Measurements from ENCODE around the gene DISP2.

DISP2 gene

DNA sequence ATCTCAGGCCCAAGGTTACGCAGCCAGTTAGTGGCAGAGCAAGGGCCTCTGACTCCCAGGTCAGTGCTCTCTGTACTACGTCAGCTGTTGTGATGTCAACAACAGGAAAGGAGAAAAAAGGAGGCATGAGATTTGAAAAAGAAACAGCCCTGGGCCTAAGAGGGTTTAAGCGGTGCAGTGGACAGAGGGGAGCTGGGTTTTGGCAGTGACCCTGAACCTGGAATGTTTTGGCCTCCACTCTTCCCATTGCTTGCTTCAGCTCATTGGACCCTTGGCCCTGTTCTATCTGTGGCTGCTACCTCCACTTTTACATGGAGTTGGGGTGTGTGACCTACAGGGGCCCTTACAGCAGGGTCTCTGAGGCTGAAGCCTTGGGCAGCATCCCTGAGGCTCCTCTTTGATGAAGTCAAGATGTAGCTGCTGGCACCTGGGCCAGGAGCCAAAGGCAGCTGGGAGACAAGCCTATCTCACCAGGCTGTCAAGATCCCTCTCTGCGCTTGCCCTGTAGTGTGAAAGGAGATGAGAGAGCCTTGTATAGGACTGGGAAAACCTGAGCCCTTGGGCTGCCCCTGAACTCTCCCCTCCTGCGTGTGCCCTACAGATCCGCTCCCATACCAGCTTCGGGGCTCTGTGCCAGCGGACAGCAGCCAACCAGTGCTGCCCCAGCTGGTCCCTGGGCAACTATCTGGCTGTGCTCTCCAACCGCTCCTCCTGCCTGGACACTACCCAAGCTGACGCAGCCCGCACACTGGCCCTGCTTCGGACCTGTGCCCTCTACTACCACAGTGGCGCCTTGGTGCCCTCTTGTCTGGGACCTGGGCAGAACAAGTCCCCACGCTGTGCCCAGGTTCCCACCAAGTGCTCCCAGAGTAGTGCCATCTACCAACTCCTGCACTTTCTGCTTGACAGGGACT lies 8.7 kb downstream of the DISP2 start:
- no peak for DNase-seq

DNA sequence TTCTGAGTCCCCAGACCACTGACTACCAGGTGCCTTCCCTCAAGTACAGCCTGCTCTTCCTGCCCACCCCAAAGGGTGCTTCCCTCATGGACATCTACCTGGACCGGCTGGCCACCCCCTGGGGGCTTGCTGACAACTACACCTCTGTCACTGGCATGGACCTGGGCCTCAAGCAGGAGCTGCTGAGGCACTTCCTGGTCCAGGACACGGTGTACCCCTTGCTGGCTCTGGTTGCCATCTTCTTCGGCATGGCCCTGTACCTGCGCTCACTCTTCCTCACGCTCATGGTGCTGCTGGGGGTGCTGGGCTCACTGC lies 9.3 kb downstream of the DISP2 start:
- no peak for DNase-seq

DNA sequence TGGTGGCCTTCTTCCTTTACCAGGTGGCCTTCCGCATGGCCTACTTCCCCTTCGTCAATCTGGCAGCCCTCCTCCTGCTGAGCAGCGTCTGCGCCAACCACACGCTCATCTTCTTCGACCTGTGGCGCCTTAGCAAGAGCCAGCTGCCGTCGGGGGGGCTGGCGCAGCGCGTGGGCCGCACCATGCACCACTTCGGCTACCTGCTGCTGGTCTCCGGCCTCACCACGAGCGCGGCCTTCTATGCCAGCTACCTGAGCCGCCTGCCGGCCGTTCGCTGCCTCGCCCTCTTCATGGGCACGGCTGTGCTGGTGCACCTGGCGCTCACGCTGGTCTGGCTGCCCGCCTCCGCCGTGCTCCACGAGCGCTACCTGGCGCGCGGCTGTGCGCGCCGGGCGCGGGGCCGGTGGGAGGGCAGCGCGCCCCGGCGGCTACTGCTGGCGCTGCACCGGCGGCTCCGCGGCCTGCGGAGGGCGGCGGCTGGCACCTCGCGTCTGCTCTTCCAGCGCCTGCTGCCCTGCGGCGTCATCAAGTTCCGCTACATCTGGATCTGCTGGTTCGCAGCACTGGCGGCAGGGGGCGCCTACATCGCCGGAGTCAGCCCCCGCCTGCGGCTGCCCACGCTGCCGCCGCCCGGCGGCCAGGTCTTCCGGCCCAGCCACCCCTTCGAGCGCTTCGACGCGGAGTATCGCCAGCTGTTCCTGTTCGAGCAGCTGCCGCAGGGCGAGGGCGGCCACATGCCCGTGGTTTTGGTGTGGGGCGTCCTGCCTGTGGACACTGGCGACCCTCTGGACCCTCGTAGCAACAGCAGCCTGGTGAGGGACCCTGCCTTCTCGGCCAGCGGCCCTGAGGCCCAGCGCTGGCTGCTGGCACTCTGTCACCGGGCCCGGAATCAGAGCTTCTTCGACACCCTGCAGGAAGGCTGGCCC lies 9.9 kb downstream of the DISP2 start:
- peak; percentile 94 for DNase-seq

DNA sequence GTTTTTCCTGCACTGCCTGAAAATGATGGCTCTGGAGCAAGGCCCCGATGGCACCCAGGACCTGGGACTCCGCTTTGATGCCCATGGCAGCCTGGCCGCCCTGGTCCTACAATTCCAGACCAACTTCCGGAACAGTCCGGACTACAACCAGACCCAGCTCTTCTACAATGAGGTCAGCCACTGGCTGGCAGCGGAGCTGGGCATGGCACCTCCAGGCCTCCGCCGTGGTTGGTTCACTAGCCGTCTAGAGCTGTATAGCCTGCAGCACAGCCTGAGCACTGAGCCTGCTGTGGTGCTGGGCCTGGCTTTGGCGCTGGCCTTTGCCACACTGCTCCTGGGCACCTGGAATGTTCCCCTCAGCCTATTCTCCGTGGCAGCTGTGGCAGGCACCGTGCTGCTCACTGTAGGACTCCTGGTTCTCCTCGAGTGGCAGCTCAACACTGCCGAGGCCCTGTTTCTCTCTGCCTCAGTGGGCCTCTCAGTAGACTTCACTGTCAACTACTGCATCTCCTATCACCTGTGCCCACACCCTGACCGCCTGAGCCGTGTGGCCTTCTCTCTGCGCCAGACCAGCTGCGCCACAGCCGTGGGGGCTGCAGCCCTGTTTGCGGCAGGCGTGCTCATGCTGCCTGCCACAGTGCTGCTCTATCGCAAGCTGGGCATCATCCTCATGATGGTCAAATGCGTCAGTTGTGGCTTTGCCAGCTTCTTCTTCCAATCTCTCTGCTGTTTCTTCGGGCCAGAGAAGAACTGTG lies 10.9 kb downstream of the DISP2 start:
- DNase-seq, result no peak

DNA sequence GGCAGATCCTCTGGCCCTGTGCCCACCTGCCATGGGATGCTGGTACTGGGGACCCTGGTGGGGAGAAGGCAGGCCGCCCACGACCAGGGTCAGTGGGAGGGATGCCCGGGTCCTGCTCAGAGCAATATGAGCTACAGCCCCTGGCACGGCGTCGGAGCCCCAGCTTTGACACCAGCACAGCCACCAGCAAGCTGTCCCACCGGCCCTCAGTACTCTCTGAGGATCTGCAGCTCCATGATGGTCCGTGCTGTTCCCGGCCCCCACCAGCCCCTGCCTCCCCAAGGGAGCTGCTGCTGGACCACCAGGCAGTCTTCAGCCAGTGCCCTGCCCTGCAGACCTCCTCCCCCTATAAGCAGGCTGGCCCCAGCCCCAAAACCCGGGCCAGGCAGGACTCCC lies 11.5 kb downstream of the DISP2 start:
- DNase-seq, result no peak

DNA sequence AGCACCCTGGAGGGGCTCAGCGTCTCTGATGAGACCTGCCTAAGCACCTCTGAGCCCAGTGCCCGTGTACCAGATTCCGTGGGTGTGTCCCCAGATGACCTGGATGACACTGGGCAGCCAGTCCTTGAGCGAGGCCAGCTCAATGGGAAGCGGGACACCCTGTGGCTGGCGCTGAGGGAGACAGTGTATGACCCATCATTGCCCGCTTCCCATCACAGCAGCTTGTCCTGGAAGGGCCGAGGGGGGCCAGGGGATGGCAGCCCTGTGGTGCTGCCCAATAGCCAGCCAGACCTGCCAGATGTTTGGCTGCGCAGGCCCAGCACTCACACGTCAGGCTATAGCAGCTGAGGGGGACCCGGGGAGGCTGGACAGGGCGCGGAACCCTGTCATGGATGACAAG lies 12.0 kb downstream of the DISP2 start:
- DNase-seq, result no peak

DNA sequence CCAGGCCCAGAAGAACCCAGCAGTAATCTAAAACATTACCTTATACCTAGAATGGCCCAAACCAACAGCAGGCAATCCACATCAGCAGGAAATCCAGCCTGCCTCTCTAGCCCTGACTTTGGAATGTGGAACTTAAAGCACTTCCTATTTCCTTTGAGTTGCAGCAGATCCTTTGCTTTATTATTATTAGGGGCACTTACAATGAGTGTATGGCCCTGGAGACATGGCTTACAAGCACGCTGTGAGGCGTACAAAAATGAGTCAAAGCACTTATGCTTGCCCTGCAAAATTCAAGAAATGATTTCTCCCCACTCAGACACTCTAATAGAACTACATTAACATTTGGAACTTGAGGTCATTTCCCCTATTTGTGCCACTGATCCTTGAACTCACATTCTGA lies 15.0 kb downstream of the DISP2 start:
- no peak for DNase-seq

DNA sequence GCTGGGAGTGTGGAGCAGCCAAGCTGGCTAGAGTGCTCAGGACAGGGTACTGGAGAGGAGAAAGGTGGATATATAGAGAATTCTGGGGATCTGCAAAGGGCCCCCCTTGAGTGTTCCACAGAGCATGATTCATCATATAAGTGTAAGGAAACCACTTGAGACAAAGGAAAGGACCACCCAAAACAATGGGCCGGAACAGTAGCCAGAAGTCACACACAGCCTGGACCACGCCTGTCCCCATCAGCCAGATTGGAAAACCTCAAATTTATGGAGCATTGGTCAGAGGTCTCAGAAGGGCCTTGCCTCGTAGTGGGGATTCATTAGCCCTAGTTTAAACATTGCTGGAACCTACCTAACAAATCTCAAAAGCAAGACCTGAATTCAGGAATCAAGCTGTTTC lies 19.6 kb downstream of the DISP2 start:
- DNase-seq, result no peak

DNA sequence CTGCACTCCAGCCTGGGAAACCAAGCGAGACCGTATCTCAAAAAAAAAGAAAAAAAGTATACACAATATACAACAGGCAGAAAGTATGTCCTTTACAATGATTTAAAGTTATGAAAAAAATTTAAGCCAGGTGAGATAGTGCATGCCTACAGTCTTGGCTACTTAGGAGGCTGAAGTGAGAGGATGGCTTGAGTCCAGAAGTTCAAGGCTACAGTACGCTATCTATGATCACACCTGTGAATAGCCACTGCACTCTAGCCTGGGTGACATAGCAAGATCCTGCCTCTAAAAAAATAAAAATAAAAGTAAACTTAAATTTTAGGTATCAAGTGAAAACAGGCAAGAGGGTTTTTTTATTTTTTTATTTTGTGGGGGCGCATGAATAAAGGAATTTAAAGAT lies 21.4 kb downstream of the DISP2 start:
- DNase-seq, result no peak

DNA sequence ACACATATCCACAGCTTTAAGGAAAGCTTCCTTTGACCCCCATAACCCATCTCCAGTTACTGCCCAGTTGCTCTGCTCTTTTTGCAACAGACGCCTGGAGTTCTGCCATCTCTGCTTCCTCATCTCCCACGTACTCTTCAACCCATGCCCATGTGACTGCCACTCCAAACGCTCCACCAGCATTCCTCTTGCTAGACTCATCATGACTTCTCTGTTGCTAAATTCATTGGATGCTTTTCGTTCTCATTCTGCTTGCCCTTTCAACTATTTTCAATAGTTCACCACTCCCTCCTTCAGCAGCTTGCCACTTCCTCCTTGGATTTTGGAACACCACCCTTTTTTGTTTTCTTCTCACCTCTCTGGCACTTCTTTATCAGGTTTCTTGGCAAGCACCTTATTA lies 21.8 kb downstream of the DISP2 start:
- no peak for DNase-seq

DNA sequence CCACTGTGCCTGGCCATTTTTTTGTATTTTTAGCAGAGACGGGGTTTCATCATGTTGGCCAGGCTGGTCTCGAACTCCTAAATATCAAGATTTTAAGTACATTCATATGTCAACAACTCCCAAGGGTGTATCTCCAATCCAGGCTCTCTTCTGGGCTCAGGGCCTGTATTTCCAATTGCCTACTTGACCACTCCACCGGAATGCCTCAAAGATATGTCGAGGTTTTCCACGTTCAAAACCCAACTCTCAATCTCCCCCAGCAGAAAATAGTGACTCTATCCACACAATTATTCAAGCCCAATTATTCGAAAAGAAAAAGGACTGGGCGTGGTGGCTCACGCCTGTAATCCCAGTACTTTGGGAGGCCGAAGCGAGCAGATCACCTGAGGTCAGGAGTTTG lies 22.6 kb downstream of the DISP2 start:
- no peak for DNase-seq

DNA sequence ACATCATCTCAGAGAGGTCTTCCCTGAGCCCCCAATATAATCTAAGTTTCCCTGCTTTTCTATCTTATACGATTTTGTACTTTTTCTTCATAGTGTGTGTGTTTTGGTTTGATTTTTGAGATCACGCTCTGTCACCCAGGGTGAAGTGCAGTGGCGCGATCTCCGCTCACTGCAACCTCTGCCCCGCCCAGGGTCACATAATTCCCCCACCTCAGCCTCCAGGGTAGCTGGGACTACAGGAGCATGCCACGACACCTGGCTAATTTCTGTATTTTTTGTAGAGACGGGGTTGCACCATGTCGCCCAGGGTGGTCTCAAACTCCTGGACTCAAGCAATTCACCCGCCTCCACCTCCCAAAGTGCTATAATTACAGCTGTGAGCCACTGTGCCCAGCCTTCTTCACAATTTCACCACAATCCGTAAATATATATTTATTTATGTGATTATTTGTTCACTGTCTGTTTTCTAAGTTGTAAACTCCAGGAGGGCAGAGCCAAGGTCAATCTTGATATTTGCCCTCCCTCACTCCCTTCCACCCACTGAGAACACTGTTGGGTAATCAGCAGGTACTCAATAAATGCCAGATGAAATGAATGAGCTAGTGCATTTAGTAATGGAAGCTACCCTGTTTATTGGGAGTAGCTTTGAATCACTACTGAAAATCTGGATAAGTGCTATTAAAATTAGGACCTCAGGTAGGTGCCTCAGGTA lies 24.0 kb downstream of the DISP2 start:
- DNase-seq, result no peak

DNA sequence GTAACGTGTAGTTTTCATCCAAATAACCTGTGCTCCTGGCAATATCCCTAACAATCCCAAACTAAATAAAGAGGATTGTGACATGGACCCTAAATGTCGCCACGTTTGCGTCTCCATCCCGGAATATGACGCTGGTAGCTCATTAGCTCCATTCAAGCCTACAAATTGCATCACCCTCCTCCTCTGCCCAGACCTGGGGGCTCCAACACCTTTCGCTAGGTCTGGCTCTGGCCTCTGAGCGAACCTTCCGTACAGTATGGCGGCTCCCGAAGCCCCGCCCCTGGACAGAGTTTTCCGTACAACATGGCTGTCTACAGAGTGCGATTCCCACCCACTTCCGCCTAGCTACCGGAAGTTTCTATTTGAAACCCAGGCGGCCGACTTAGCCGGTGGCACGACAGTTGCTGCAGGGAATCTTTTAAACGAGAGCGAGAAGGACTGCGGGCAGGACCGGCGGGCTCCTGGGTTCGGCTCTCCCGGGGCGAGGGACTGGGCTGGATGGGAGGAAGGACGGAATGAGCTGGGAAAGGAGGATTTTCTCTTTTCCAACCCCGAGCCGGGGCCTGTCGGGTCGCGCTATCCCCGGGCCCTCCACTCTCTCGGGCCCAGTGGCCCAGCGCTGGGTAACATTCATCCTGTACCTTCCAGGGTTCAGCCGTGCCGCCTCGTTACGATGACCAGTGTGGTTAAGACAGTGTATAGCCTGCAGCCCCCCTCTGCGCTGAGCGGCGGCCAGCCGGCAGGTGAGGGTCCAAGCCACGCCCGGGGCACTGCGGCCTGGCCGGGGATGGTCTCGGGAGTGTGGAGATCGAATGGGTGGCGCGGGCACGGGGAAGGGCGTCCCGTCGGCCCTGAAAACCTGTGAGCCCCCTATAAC lies 24.8 kb downstream of the DISP2 start, which contains the start of gene KNSTRN:
Gene KNSTRN, plus strand, starts transcription at position 142 of the 877 bp plus-strand sequence. Its CDS starts 115 bp downstream, at position 257.
- peak; percentile 94 for DNase-seq

DNA sequence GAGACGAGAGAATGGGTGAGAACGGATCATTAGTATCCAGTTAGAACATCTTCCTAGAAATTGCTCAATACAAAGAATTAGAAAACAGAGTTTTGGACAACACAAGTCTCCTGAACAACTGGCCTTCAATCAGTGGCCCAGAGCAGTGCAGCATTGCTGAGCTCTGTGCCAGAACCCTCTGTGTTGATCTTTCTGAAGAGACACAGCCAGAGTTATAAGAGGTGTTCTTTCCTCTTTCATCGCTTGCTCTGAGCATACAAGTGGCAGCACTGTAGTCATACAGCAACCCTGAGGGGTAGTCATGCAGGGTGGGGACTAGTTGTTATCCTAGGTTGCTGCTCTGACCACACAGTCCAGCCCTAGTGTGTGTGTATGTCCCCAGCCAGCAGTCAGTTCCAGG lies 28.5 kb downstream of the DISP2 start:
- DNase-seq, result no peak

DNA sequence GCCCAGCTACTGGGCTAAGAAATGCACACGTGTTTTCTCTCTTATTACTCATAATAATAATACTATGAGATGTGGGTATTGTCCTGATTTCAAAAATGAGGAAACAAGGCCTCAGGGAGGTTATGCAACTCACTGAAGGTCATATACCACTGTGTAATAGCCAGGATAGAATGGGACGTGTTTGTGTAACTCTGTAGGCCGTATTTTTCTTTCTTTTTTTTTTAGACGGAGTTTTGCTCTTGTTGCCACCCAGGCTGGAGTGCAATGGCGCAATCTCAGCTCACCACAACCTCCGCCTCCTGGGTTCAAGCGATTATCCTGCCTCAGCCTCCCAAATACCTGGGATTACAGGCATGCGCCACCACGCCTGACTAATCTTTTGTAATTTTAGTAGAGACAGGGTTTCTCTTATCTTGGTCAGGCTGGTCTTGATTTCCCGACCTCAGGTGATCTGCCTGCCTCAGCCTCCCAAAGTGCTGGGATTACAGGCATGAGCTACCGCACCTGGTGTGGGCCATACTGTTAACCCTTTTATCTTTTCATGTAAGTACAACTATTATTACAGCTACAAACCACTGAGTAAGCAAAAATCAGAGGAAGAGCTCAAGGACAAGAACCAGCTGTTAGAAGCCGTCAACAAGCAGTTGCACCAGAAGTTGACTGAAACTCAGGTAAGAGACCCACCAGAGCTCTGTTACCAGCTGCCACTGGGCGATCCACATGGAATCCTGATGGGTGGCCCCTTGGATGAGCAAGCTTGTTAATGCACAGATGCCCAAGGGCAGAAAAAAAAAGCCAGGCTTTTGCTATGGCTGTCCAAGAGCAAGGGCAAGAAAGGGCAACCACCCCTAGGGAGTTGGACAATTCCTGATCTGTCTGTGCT lies 31.2 kb downstream of the DISP2 start:
- DNase-seq, result no peak

DNA sequence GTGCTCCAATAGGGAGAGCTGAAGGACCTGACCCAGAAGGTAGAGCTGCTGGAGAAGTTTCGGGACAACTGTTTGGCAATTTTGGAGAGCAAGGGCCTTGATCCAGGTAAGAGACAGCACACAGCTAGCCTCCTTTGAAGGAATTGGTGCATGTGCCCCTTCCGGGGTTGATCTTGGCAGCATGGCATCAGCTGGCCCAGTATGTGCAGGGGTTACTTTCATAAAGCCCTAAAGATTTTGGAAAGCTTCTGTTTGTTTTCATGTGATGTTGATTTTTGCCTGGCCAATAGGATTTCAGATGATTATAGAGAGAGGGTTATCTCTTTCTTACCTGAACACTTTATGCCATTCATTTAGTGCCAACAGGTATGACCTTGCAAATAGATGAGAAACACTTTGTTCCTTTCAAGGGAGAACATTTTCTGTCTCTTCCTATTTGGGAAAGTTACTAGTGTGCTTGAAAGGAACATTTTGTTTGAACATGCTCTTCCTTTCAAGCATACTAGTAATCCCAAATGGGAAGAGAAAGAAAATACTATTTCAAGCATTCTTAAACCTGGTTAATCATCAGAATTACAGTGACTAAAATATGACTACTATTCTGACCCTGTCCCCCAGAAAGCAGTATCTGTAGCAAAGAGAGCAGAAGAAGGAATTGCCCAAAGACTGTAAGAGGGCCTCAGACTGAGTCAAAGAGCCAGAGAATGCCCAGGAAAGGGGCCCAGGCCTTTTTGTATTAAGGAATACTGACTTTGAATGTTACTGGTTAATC lies 32.0 kb downstream of the DISP2 start:
- DNase-seq, result no peak

DNA sequence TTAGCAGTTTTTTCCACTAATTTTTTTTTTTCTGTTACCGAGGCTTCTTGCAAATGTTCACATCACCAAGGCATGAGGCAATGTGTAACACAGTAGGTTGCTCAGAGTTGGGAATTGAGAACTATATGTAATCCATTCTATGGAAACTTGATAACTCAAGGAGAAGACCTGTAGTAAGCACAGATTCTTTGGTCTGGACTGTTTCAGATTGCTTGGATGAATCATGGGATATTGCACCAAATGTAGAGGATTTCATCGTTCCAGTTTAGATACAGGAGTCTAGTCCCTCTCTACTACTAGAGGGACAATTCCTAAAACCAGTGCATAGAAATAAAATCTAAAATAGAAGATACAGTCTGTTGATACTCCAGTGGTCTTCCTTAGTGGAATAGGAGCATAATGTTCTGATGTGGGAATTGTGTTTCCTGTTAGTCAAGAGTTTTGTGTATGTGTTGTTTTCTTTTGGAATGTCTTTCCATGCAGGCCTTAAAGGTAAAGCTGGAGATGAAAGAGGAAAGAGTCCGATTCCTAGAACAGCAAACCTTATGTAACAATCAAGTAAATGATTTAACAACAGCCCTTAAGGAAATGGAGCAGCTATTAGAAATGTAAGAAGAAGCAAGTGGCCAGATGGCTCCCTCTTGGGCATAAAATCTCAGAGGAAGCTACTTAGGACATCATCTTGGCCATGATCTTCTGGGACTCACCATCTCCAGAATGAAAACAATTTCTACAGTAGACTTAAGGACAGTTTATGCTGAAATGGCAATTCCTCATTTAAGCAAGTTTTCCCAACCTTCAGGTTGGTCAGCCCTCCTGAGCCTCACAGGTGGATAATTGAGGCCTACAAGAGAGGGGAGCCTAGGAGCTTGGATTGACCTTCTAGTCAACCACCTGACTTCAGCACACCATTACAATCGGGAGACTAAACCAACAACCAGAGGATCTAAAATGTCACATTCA lies 35.2 kb downstream of the DISP2 start:
- DNase-seq, result no peak

DNA sequence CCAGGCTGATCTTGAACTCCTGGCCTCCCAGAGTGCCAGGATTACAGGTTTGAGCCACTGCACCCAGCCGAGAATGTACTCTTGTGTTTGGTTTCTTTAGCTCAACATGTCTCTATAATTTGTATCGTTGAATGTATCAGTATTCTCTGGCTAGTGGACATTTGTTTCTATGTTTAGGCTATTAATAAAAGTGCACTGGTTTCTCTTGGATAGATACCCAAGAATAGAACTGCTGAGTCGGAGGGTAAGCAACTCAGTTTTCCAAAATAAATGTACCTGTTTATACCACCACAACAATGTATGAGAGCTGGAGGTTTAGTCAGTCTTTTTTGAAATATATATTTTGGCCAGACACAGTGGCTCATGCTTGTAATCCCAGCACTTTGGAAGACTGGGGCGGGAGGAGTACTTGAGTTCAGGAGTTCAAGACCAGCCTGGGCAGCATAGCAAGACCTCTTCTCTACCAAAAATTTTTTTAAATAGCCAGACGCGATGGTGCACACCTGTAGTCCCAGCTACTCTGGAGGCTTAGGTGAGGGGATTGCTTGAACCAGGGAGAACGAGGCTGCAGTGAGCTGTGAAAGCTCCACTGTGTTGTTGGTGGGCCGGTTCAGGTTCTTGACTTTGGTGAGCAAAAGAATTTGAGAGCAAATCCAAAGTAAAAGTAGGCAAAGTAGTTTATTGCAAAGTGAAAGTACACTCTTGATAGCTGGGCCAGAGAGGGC lies 39.8 kb downstream of the DISP2 start:
- no peak for DNase-seq
